Muscle of leg (tissue), 11 donors: ENCODE data around the gene POU4F3. TPM values are rescaled to one million over a fixed set of nuclear protein-coding genes. Genes with fewer than 3 reads are reported as not detected.

Source experiments
- DNase-seq: peaks from one replicate; pipeline ENCODE4 v3.0.0; 2013
- H3K27ac ChIP-seq: one replicate; pipeline ENCODE4 v1.5.1; 2013; ENCODE audit warnings: mild to moderate bottlenecking, low read length, control low read depth
- H3K27me3 ChIP-seq: one replicate; pipeline ENCODE4 v1.6.1; 2013; ENCODE audit warnings: low read length; ENCODE audit not compliant: control insufficient read depth, insufficient read depth
- H3K36me3 ChIP-seq: one replicate; pipeline ENCODE4 v1.6.1; 2013; ENCODE audit warnings: low read length; ENCODE audit not compliant: control insufficient read depth, insufficient read depth
- H3K4me1 ChIP-seq: one replicate; pipeline ENCODE4 v1.6.1; 2013; ENCODE audit warnings: low read length; ENCODE audit not compliant: control insufficient read depth, insufficient read depth
- H3K4me3 ChIP-seq: one replicate; pipeline ENCODE4 v1.5.1; 2013; ENCODE audit warnings: low read length, control low read depth
- H3K9me3 ChIP-seq: replicated peaks from 2 replicates; pipeline ENCODE4 v1.6.1; 2013; ENCODE audit warnings: low read depth, low read length; ENCODE audit not compliant: control insufficient read depth
- WGBS: methylation state at CpG from one replicate; pipeline ENCODE4 v1.1.5; 2013; ENCODE audit warnings: missing lambda C conversion rate; ENCODE audit not compliant: insufficient coverage; 5-methylcytosine and 5-hydroxymethylcytosine counted together
- polyA plus RNA-seq, 8 donors: library from polyadenylated mRNA; unstranded; fragments of 120-200 nt; gene quantifications; one replicate each; pipeline versions ENCODE4 v1.2.1 to v1.2.3, GENCODE V29; 2013; ENCODE audit warnings: inconsistent platforms in 1 of 8, low replicate concordance in 1 of 8; ENCODE audit not compliant: insufficient read length in 8 of 8, insufficient read depth in 1 of 8
- total RNA-seq: library from RNA; stranded (reverse); fragments of 120-200 nt; gene quantifications from one replicate; pipeline ENCODE4 v1.2.4, GENCODE V29; 2013

The POU4F3 gene
- total and polyA plus RNA-seq, 9 donors = 0.04 to 0.12 (median 0.08) TPM; not detected in 2

DNA sequence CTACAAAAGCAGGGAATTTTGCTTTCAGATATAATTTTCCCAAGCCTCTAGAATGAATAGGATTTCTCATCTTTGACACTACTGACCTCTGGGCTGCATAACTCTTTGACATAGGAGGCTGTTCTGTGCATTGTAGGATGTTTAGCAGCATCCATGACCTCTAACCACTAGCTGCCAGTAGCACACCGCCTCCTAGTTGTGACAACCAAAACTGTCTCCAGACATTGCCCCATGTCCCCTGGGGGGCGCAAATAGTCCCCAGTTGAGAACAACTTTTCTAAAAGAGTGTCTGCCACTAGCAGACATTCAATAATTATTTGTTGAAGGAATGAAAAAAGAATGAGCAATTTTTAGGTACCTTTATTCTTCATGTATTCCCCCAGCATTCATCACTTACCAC, 51.8 kb downstream of the POU4F3 start:
- Histone ChIP-seq H3K4me3 (no peak overlapping the region), H3K27ac (no peak overlapping the region), H3K36me3 (no peaks in the 10 kb centered on the region), H3K4me1 (no peaks in the 10 kb centered on the region), H3K9me3 (no peaks in the 10 kb centered on the region), H3K27me3 (no peaks in the 10 kb centered on the region)
- no CpG with 5 or more reads among the region's 2 CpGs for WGBS
- DNase-seq = no peak

Other genes with a start within 250 kb of the POU4F3 start
- gene PLAC8L1, start 233.3 kb upstream of the POU4F3 start, total RNA-seq = 0.18 TPM
- 1 to 10 TPM in 3 of 8 donors, under 1 TPM in 5; 0.41 to 1.3 (median 0.52) TPM for gene PLAC8L1, start 233.3 kb upstream of the POU4F3 start, polyA plus RNA-seq
- gene LARS1, start 156.2 kb upstream of the POU4F3 start, total RNA-seq = 80.9 TPM
- gene LARS1, start 156.2 kb upstream of the POU4F3 start, polyA plus RNA-seq = 100 to 1,000 TPM in 1 of 8 donors, 10 to 100 TPM in 7; 68.2 to 102 (median 86.8) TPM
- 14.3 TPM for gene RBM27, start 135.2 kb upstream of the POU4F3 start, total RNA-seq
- gene RBM27, start 135.2 kb upstream of the POU4F3 start, polyA plus RNA-seq = 10 to 100 TPM; 12.2 to 18.8 (median 15.5) TPM
- 46.8 TPM for gene TCERG1, start 108.5 kb downstream of the POU4F3 start, total RNA-seq
- 10 to 100 TPM; 49.1 to 93.3 (median 60.5) TPM for gene TCERG1, start 108.5 kb downstream of the POU4F3 start, polyA plus RNA-seq
- gene GPR151, start 177.4 kb downstream of the POU4F3 start, total RNA-seq = not detected
- gene GPR151, start 177.4 kb downstream of the POU4F3 start, polyA plus RNA-seq = not detected